ENCODE data around the gene KCNQ1. TPM values are rescaled to one million over a fixed set of nuclear protein-coding genes. Genes with fewer than 3 reads are reported as not detected.

KCNQ1 gene
- total RNA-seq, 1 experiment from 2014 or later = 2.3 TPM

DNA sequence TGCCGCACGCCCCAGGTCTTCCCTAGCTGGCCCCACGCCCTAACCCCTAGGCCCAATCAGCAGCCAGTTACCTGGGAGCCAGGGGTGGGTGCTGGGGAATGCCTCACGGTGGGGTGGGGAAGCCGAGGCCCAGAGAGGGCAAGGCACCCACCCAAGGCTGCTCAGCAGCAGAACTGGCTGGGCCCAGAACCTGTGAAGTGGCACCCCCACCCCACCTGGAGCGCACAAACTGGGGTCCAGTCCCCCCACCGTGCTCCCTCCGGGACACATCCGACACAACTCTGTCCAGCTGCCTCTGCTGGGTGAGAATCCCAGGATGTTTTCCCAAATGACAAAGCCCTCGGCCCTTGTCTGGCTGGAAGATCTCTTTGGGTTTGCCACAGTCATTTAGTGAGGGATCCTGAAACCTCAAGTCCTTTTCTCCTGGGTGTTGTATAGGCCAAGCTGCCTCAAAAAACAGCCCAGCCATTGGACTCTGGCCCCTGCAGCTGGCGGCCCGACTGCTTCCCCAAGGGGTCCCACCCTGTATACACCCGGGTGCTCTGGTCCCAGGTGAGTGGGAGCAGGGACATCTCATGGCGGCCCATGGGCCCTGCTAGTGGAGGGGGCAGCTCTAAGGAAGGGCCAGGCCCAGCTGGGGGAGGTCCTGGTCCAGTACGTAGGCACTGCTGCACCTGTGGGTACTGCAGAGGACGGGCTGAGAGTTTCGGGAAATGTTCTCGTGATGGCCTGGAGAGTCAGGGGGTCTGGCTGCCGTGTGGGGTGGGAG is 23.4 kb upstream of the KCNQ1 start:
- H2BK120ac ChIP-seq (ENCODE audit: low read depth, low read length, poor library complexity, severe bottlenecking) = no peak overlapping the region
- H3K27ac Mint-ChIP-seq = no peak overlapping the region
- H2AK5ac ChIP-seq (ENCODE audit: insufficient read length, low read length) = no peak overlapping the region
- H3K9me3 Mint-ChIP-seq = no peaks in the 10 kb centered on the region; a peak in 1 of 5 replicates
- H2BK20ac ChIP-seq (ENCODE audit: low read depth, low read length, poor library complexity, severe bottlenecking) = no peak overlapping the region
- H3K9me3 ChIP-seq (ENCODE audit: control insufficient read depth, low read depth, low read length) = no peaks in the 10 kb centered on the region
- peaks cover 12% of the 10 kb centered on the region for H3K27me3 Mint-ChIP-seq (ENCODE audit: low read depth)
- no peak overlapping the region for H4K91ac ChIP-seq (ENCODE audit: insufficient read length, low read depth, low read length)
- no peak overlapping the region for H3K4ac ChIP-seq (ENCODE audit: low read depth, low read length)
- no peak overlapping the region for H2BK12ac ChIP-seq (ENCODE audit: insufficient read length, low read depth, low read length)
- H3K9ac ChIP-seq (ENCODE audit: extremely low read depth, insufficient read length, low read length) = no peak overlapping the region
- H3K4me3 Mint-ChIP-seq = no peak overlapping the region
- no peaks in the 10 kb centered on the region for H4K20me1 ChIP-seq (ENCODE audit: control insufficient read depth, insufficient read depth, insufficient read length)
- H4K5ac ChIP-seq (ENCODE audit: insufficient read length, low read depth, low read length) = no peak overlapping the region
- H2BK15ac ChIP-seq (ENCODE audit: low read depth, low read length) = no peak overlapping the region
- H3K36me3 Mint-ChIP-seq (ENCODE audit: insufficient read depth in 1 of 3, low read depth in 3 of 3) = no peaks in the 10 kb centered on the region
- no peak overlapping the region for H2BK5ac ChIP-seq (ENCODE audit: insufficient read length, low read length)
- no peak for DNase-seq
- H3K79me1 ChIP-seq (ENCODE audit: insufficient read depth, low read depth, low read length, poor library complexity, severe bottlenecking) = no peaks in the 10 kb centered on the region
- H3K4me1 ChIP-seq (ENCODE audit: insufficient read depth, low read length) = no peaks in the 10 kb centered on the region
- no peak overlapping the region for H3T11ph ChIP-seq (ENCODE audit: low read length)
- no peaks in the 10 kb centered on the region; a peak in 1 of 4 replicates for H3K4me1 Mint-ChIP-seq
- WGBS (ENCODE audit: extremely low coverage, insufficient read length, low lambda C conversion rate) = no CpG with 5 or more reads among the region's 19 CpGs
- H3K18ac ChIP-seq (ENCODE audit: insufficient read length, low read depth, low read length) = no peak overlapping the region
- H3K23me2 ChIP-seq (ENCODE audit: insufficient read length, low read depth, low read length, poor library complexity, severe bottlenecking) = no peaks in the 10 kb centered on the region
- no peak overlapping the region for H3K14ac ChIP-seq (ENCODE audit: insufficient read depth, low read length)
- H3K79me2 ChIP-seq (ENCODE audit: insufficient read depth, low read length) = no peaks in the 10 kb centered on the region
- H2AFZ ChIP-seq (ENCODE audit: low read length) = no peak overlapping the region
- TF ChIP-seq, protein P1, sequence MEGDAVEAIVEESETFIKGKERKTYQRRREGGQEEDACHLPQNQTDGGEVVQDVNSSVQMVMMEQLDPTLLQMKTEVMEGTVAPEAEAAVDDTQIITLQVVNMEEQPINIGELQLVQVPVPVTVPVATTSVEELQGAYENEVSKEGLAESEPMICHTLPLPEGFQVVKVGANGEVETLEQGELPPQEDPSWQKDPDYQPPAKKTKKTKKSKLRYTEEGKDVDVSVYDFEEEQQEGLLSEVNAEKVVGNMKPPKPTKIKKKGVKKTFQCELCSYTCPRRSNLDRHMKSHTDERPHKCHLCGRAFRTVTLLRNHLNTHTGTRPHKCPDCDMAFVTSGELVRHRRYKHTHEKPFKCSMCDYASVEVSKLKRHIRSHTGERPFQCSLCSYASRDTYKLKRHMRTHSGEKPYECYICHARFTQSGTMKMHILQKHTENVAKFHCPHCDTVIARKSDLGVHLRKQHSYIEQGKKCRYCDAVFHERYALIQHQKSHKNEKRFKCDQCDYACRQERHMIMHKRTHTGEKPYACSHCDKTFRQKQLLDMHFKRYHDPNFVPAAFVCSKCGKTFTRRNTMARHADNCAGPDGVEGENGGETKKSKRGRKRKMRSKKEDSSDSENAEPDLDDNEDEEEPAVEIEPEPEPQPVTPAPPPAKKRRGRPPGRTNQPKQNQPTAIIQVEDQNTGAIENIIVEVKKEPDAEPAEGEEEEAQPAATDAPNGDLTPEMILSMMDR (conservative IDR thresholded peaks at IDR 0.05) = no peak
- no peak overlapping the region for H3K56ac ChIP-seq (ENCODE audit: insufficient read length, low read depth, low read length)
- H3K23ac ChIP-seq (ENCODE audit: insufficient read length, low read depth, low read length) = no peak overlapping the region
- H4K8ac ChIP-seq (replicated peaks; ENCODE audit: insufficient read length, low read depth, low read length) = no peak overlapping the region
- no peak overlapping the region for H3K27ac ChIP-seq (ENCODE audit: insufficient read length, low read depth, low read length)
- H3K4me2 ChIP-seq (ENCODE audit: insufficient read depth, insufficient read length, low read length) = no peak overlapping the region
- no peaks in the 10 kb centered on the region for H3K27me3 ChIP-seq (ENCODE audit: insufficient read depth, low read length)

All from H9 (cell line).